Liver (tissue), 9 donors: ENCODE data around the gene CBX5. TPM values are rescaled to one million over a fixed set of nuclear protein-coding genes. Genes with fewer than 3 reads are reported as not detected.

Experiments
- DNase-seq: peaks from one replicate; pipeline ENCODE4 v3.0.0-alpha.2; 2017; ENCODE audit warnings: low spot score
- H3K27ac ChIP-seq, 2 donors: one replicate each; pipeline ENCODE4 v1.7.0; 2013; ENCODE audit warnings: inconsistent platforms in 2 of 2, low read length in 2 of 2, control low read depth in 1 of 2, low read depth in 1 of 2, mild to moderate bottlenecking in 1 of 2
- H3K27me3 ChIP-seq, 4 donors: one replicate each; pipeline versions ENCODE4 v1.6.1 to v1.7.0; 2013; ENCODE audit warnings: low read length in 3 of 4, inconsistent platforms in 1 of 4, mild to moderate bottlenecking in 1 of 4, moderate library complexity in 1 of 4; ENCODE audit not compliant: control insufficient read depth in 4 of 4, insufficient read depth in 4 of 4
- H3K36me3 ChIP-seq, 4 donors: one replicate each; pipeline versions ENCODE4 v1.6.1 to v1.7.0; 2013; ENCODE audit warnings: low read length in 3 of 4, mild to moderate bottlenecking in 3 of 4, low read depth in 1 of 4, moderate library complexity in 1 of 4; ENCODE audit not compliant: control insufficient read depth in 4 of 4, insufficient read depth in 3 of 4
- H3K4me1 ChIP-seq, 4 donors: one replicate each; pipeline versions ENCODE4 v1.6.1 to v1.7.0; 2013; ENCODE audit warnings: low read length in 3 of 4, mild to moderate bottlenecking in 3 of 4, moderate library complexity in 1 of 4; ENCODE audit not compliant: control insufficient read depth in 4 of 4, insufficient read depth in 4 of 4
- H3K4me3 ChIP-seq, 3 donors: one replicate each; pipeline versions ENCODE4 v1.6.1 to v1.7.0; 2013; ENCODE audit warnings: low read length in 3 of 3, control low read depth in 1 of 3, low read depth in 1 of 3, mild to moderate bottlenecking in 1 of 3
- H3K9ac ChIP-seq, 2 donors: one replicate each; pipeline ENCODE4 v1.7.0; 2013; ENCODE audit warnings: low read length in 2 of 2, mild to moderate bottlenecking in 2 of 2, moderate library complexity in 2 of 2, control low read depth in 1 of 2, low read depth in 1 of 2
- H3K9me3 ChIP-seq, 4 donors: one replicate each; pipeline versions ENCODE4 v1.6.1 to v1.7.0; 2013; ENCODE audit warnings: low read length in 3 of 4; ENCODE audit not compliant: control insufficient read depth in 4 of 4
- ATF3 ChIP-seq: IDR thresholded peaks from 2 replicates; pipeline ENCODE4 v1.6.1; 2016; ENCODE audit warnings: antibody characterized with exemption
- CTCF ChIP-seq: fragments of 150-350 bp; IDR thresholded peaks from 2 replicates; pipeline ENCODE4 v1.5.1; 2017; ENCODE audit warnings: improper control_type of control experiment, low read depth, low read length; ENCODE audit not compliant: missing input control
- EGR1 ChIP-seq, 2 donors: IDR thresholded peaks; 2 replicates each; pipeline ENCODE4 v1.6.1; 2016 to 2018; ENCODE audit warnings: antibody characterized with exemption in 2 of 2, low read depth in 2 of 2
- FOXA1 ChIP-seq: IDR thresholded peaks from 2 replicates; pipeline ENCODE4 v1.6.1; 2016; ENCODE audit warnings: antibody characterized with exemption
- FOXA2 ChIP-seq: IDR thresholded peaks from 2 replicates; pipeline ENCODE4 v1.6.1; 2016; ENCODE audit warnings: antibody characterized with exemption
- HNF4A ChIP-seq, 2 donors: conservative IDR thresholded peaks; 2 replicates each; pipeline ENCODE4 v1.6.1; 2016; ENCODE audit warnings: antibody characterized with exemption in 2 of 2, mild to moderate bottlenecking in 2 of 2
- HNF4G ChIP-seq: IDR thresholded peaks from 2 replicates; pipeline ENCODE4 v1.6.1; 2016; ENCODE audit warnings: antibody characterized with exemption
- JUND ChIP-seq, 2 donors: IDR thresholded peaks; 2 replicates each; pipeline ENCODE4 v1.6.1; 2016; ENCODE audit warnings: antibody characterized with exemption in 2 of 2
- RAD21 ChIP-seq, 2 donors: IDR thresholded peaks; 2 replicates each; pipeline ENCODE4 v1.6.1; 2016; ENCODE audit warnings: antibody characterized with exemption in 2 of 2, mild to moderate bottlenecking in 2 of 2
- REST ChIP-seq: IDR thresholded peaks from 2 replicates; pipeline ENCODE4 v1.6.1; 2016; ENCODE audit warnings: antibody characterized with exemption, mild to moderate bottlenecking
- RXRA ChIP-seq, 2 donors: IDR thresholded peaks; 2 replicates each; pipeline ENCODE4 v1.6.1; 2017 to 2018; ENCODE audit warnings: antibody characterized with exemption in 2 of 2, mild to moderate bottlenecking in 1 of 2
- SP1 ChIP-seq: IDR thresholded peaks from 2 replicates; pipeline ENCODE4 v1.6.1; 2018; ENCODE audit warnings: antibody characterized with exemption, mild to moderate bottlenecking
- TAF1 ChIP-seq: conservative IDR thresholded peaks from 2 replicates; pipeline ENCODE4 v1.6.1; 2016; ENCODE audit warnings: antibody characterized with exemption, mild to moderate bottlenecking
- YY1 ChIP-seq: IDR thresholded peaks from 2 replicates; pipeline ENCODE4 v1.6.1; 2016; ENCODE audit warnings: antibody characterized with exemption, mild to moderate bottlenecking
- ZBTB33 ChIP-seq: IDR thresholded peaks from 2 replicates; pipeline ENCODE4 v1.6.1; 2016; ENCODE audit warnings: antibody characterized with exemption
- WGBS: extraction: QIAGEN DNeasy Blood & Tissue Kit; methylation state at CpG from one replicate; pipeline ENCODE4 v1.1.7; 2013; 5-methylcytosine and 5-hydroxymethylcytosine counted together
- polyA plus RNA-seq, 2 donors: library from polyadenylated mRNA; stranded (reverse) in 1 of 2; unstranded in 1 of 2; fragments of 200-250 nt in 1 of 2; fragments of >200 nt in 1 of 2; fragmentation: Nextera tagmentation in 1 of 2; extraction: Ambion mirVana in 1 of 2; gene quantifications; one replicate each; pipeline versions ENCODE4 v1.2.1 to v1.2.3, GENCODE V29; 2013 to 2015
- total RNA-seq, 2 donors: library from RNA; depleted of rRNA; stranded (reverse); fragments of >200 nt; gene quantifications; one replicate each; pipeline ENCODE4 v1.2.3, GENCODE V29; 2014
- donor health status: healthy.
- donor health status: healthy.
- donor health status: healthy.
- donor health status: healthy.
- donor health status: healthy.

The CBX5 gene
- total and polyA plus RNA-seq, 4 donors: 4.4 to 62.3 (median 12.6) TPM

- H3K4me1 ChIP-seq: peaks cover 0 to 20% (median 10%) of the 10 kb centered on the region in 4 donors
These were observed 62.1 kb downstream of the CBX5 start for GRCh38 chr12:54217774-54218241.

GRCh38 chr12:54216797-54217661 is 62.9 kb downstream of the CBX5 start:
- Histone ChIP-seq H3K4me1 (peaks cover 0 to 20% (median 10%) of the 10 kb centered on the region in 4 donors), H3K27me3 (peaks cover 0 to 5% (median 2%) of the 10 kb centered on the region in 4 donors), H3K36me3 (no peaks in the 10 kb centered on the region), H3K4me3 (peak overlapping the region in 1 of 3 donors; percentile 21), H3K9ac (no peak overlapping the region), H3K9me3 (no peaks in the 10 kb centered on the region), H3K27ac (no peak overlapping the region)
- peak; percentile 63 for DNase-seq
- WGBS: 3% methylated on average over 34 of the region's 34 CpGs
- TF ChIP-seq HNF4G: no peak
- TF ChIP-seq TAF1: no peak
- TF ChIP-seq YY1: no peak
- no peak for TF ChIP-seq HNF4A (conservative IDR thresholded peaks at IDR 0.05)
- no peak for TF ChIP-seq FOXA2
- TF ChIP-seq CTCF: peak; percentile 72
- no peak for TF ChIP-seq JUND (IDR thresholded peaks at IDR 0.05)
- no peak for TF ChIP-seq SP1
- TF ChIP-seq RXRA (IDR thresholded peaks at IDR 0.05): no peak
- peak; percentile 74 to 77 for TF ChIP-seq RAD21 (IDR thresholded peaks at IDR 0.05)
- TF ChIP-seq EGR1 (IDR thresholded peaks at IDR 0.05; ENCODE audit: low read depth in 2 of 2): no peak
- no peak for TF ChIP-seq ZBTB33
- no peak for TF ChIP-seq ATF3

More at GRCh38 chr12:54217774-54218241, 62.1 kb downstream of the CBX5 start:
- WGBS: 11% methylated on average over 39 of the region's 39 CpGs
- Histone ChIP-seq H3K9ac (no peak overlapping the region), H3K36me3 (no peaks in the 10 kb centered on the region), H3K27me3 (peaks cover 0 to 5% (median 1%) of the 10 kb centered on the region in 4 donors), H3K9me3 (no peaks in the 10 kb centered on the region), H3K4me3 (no peak overlapping the region), H3K27ac (no peak overlapping the region)
- DNase-seq: no peak
- TF ChIP-seq SP1: no peak
- no peak for TF ChIP-seq HNF4G
- TF ChIP-seq RXRA (IDR thresholded peaks at IDR 0.05): no peak
- no peak for TF ChIP-seq JUND (IDR thresholded peaks at IDR 0.05)
- no peak for TF ChIP-seq TAF1
- TF ChIP-seq FOXA1: no peak
- no peak for TF ChIP-seq REST
